ENCODE results near the gene RAB9A.

GRCh38 chrX:13649838-13650237 lies 39.1 kb upstream of the RAB9A start:
- TF ChIP-seq GLIS3 (CRISPR knock-in tag; IDR thresholded peaks at IDR 0.05) (no peak), SNAI2 (CRISPR knock-in tag; IDR thresholded peaks at IDR 0.05) (no peak), CSRNP3 (CRISPR knock-in tag; IDR thresholded peaks at IDR 0.05) (no peak)

All from SK-N-SH treated with all-trans-retinoic acid at 6 μM for 48 hours (cell line).